HepG2 (cell line): ENCODE measurements around the gene MAGEA1.
"Not testable (repeated sequence)": the region's sequence is repeated elsewhere in the genome, so short reads cannot be mapped to it uniquely, and the experiment has no call there.

Experiments
- CHD4 ChIP-seq: fragments of 200-600 bp; sonication (generic); IDR thresholded peaks from 2 replicates; pipeline ENCODE4 v1.7.0; 2017; ENCODE audit warnings: mild to moderate bottlenecking, low read length, borderline replicate concordance
- FOXM1 ChIP-seq: sonication (generic); formaldehyde crosslinking; IDR thresholded peaks from 2 replicates; pipeline ENCODE4 v1.5.0; 2020; ENCODE audit warnings: missing genetic modification reagents
- NR1H2 ChIP-seq: sonication (generic); formaldehyde crosslinking; IDR thresholded peaks from 2 replicates; pipeline ENCODE4 v1.8.1; 2022; ENCODE audit warnings: low read depth, missing genetic modification reagents, borderline replicate concordance
- RBFOX2 ChIP-seq: fragments of 200-400 bp; formaldehyde crosslinking; IDR thresholded peaks from 2 replicates; pipeline ENCODE4 v1.6.1; 2017; ENCODE audit warnings: low read depth, mild to moderate bottlenecking, low read length
- REPIN1 ChIP-seq: sonication (generic); formaldehyde crosslinking; IDR thresholded peaks from 2 replicates; pipeline ENCODE4 v1.8.0; 2022; ENCODE audit warnings: missing genetic modification reagents, low read depth, mild to moderate bottlenecking, borderline replicate concordance
- SSRP1 ChIP-seq: IDR thresholded peaks from 2 replicates; pipeline ENCODE4 v1.6.1; 2016; ENCODE audit warnings: control low read depth
- TAF1 ChIP-seq: sonication (generic); formaldehyde crosslinking; IDR thresholded peaks from 2 replicates; pipeline ENCODE4 v1.4.0; 2020; ENCODE audit warnings: missing genetic modification reagents
- THYN1 ChIP-seq: sonication (generic); formaldehyde crosslinking; IDR thresholded peaks from 2 replicates; pipeline ENCODE4 v1.8.1; 2023; ENCODE audit warnings: low read depth, mild to moderate bottlenecking, moderate library complexity, missing genetic modification reagents, borderline replicate concordance
- ZNF17 ChIP-seq: sonication (generic); formaldehyde crosslinking; IDR thresholded peaks from 2 replicates; pipeline ENCODE4 v1.5.0; 2020; ENCODE audit warnings: mild to moderate bottlenecking, missing genetic modification reagents
- ZNF354B ChIP-seq: sonication (generic); formaldehyde crosslinking; IDR thresholded peaks from 2 replicates; pipeline ENCODE4 v1.8.0; 2022; ENCODE audit warnings: mild to moderate bottlenecking, missing genetic modification reagents
- TF ChIP-seq, protein P1 (sequence below): sonication (generic); formaldehyde crosslinking; IDR thresholded peaks from 2 replicates; pipeline ENCODE4 v1.8.0; 2022; ENCODE audit warnings: low read depth, missing genetic modification reagents
- TF ChIP-seq, protein P2 (sequence below): sonication (generic); formaldehyde crosslinking; IDR thresholded peaks from 2 replicates; pipeline ENCODE4 v1.5.0; 2020; ENCODE audit warnings: mild to moderate bottlenecking, missing genetic modification reagents, moderate library complexity
- TF ChIP-seq, protein P3 (sequence below): IDR thresholded peaks from 2 replicates; pipeline ENCODE4 v1.6.1; 2012; ENCODE audit warnings: low read length, improper control_type of control experiment

DNA sequence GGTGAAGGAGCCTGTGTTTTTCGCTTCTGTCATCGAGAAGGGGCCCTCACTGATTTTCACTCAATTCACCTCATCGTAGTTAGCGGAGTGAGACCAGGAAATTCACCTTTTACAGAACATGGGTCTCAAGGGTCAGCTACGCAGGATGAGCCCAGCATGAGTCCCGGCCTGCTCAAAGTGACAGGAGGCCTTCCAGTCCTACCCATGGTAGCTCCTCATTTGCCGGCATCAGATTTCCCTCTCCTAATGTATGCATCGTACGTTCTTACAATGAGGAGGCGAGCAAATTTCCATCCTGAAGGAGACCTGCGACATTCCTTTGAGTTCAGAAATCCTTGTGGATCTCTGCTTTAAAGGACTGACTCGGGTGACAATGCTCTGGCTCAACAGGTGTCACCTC is 46.2 kb upstream of the MAGEA1 start:
- not testable (repeated sequence) for TF ChIP-seq THYN1 (CRISPR knock-in tag); ZNF354B; NR1H2 (CRISPR knock-in tag); REPIN1 (CRISPR knock-in tag); TAF1 (CRISPR knock-in tag); ZNF17; RBFOX2; FOXM1 (CRISPR knock-in tag); CHD4; SSRP1
- TF ChIP-seq, protein P1, sequence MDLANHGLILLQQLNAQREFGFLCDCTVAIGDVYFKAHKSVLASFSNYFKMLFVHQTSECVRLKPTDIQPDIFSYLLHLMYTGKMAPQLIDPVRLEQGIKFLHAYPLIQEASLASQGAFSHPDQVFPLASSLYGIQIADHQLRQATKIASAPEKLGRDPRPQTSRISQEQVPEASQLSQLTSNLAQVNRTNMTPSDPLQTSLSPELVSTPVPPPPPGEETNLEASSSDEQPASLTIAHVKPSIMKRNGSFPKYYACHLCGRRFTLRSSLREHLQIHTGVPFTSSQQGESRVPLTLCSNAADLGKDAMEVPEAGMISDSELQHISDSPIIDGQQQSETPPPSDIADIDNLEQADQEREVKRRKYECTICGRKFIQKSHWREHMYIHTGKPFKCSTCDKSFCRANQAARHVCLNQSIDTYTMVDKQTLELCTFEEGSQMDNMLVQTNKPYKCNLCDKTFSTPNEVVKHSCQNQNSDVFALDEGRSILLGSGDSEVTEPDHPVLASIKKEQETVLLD: not testable (repeated sequence)
- TF ChIP-seq, protein P2, sequence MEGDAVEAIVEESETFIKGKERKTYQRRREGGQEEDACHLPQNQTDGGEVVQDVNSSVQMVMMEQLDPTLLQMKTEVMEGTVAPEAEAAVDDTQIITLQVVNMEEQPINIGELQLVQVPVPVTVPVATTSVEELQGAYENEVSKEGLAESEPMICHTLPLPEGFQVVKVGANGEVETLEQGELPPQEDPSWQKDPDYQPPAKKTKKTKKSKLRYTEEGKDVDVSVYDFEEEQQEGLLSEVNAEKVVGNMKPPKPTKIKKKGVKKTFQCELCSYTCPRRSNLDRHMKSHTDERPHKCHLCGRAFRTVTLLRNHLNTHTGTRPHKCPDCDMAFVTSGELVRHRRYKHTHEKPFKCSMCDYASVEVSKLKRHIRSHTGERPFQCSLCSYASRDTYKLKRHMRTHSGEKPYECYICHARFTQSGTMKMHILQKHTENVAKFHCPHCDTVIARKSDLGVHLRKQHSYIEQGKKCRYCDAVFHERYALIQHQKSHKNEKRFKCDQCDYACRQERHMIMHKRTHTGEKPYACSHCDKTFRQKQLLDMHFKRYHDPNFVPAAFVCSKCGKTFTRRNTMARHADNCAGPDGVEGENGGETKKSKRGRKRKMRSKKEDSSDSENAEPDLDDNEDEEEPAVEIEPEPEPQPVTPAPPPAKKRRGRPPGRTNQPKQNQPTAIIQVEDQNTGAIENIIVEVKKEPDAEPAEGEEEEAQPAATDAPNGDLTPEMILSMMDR (CRISPR knock-in tag): not testable (repeated sequence)
- TF ChIP-seq, protein P3, sequence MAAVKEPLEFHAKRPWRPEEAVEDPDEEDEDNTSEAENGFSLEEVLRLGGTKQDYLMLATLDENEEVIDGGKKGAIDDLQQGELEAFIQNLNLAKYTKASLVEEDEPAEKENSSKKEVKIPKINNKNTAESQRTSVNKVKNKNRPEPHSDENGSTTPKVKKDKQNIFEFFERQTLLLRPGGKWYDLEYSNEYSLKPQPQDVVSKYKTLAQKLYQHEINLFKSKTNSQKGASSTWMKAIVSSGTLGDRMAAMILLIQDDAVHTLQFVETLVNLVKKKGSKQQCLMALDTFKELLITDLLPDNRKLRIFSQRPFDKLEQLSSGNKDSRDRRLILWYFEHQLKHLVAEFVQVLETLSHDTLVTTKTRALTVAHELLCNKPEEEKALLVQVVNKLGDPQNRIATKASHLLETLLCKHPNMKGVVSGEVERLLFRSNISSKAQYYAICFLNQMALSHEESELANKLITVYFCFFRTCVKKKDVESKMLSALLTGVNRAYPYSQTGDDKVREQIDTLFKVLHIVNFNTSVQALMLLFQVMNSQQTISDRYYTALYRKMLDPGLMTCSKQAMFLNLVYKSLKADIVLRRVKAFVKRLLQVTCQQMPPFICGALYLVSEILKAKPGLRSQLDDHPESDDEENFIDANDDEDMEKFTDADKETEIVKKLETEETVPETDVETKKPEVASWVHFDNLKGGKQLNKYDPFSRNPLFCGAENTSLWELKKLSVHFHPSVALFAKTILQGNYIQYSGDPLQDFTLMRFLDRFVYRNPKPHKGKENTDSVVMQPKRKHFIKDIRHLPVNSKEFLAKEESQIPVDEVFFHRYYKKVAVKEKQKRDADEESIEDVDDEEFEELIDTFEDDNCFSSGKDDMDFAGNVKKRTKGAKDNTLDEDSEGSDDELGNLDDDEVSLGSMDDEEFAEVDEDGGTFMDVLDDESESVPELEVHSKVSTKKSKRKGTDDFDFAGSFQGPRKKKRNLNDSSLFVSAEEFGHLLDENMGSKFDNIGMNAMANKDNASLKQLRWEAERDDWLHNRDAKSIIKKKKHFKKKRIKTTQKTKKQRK: not testable (repeated sequence)
